Ovary (tissue), 3 donors: ENCODE data around the gene JPH4.

Experiments used
- EP300 ChIP-seq: sonication (generic); formaldehyde crosslinking; IDR thresholded peaks from one replicate; pipeline ENCODE4 v1.6.1; 2017; ENCODE audit warnings: antibody characterized with exemption
- POLR2A ChIP-seq: fragments of 450-650 bp; IDR thresholded peaks from one replicate; pipeline ENCODE4 v1.6.1; 2017; ENCODE audit warnings: antibody characterized with exemption, mild to moderate bottlenecking, moderate library complexity
- TF ChIP-seq, protein P1 (sequence below), 3 donors: fragments of 450-650 bp in 2 of 3; fragments of 200-600 bp in 1 of 3; IDR thresholded peaks; one replicate each; pipeline versions ENCODE4 v1.5.1 to v1.8.0; 2016 to 2022; ENCODE audit warnings: antibody characterized with exemption in 3 of 3, mild to moderate bottlenecking in 1 of 3
- donor health status: DM: no; HTN: no; CAD: no.

DNA sequence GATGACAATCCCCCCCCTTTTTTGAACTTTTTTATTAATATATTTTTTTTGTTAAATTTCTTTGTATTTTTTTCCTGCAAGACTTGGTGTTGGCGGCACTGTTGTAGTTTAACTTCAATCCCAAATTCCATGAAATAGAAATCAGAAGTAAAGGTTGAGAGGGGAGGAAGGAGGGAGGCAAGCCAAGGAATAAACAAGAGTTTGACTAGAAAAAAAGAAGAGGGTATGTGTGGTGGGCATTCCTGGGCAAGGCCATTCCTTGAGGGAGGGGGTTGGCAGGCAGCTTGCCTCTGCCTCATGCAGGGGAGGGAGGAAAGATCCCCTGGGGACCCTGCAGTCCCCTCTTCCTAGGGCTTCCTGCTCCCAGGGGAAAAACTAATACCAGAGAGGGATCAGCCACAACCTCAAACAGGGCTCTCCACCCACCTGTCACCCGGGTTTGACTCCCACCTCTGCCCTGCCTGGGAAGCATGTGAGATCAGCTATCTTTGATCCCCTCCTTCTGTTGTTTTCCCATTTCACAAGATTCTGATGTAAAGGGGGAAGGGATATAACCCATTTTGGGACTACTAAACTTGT lies 10.5 kb downstream of the JPH4 start:
- TF ChIP-seq, protein P1, sequence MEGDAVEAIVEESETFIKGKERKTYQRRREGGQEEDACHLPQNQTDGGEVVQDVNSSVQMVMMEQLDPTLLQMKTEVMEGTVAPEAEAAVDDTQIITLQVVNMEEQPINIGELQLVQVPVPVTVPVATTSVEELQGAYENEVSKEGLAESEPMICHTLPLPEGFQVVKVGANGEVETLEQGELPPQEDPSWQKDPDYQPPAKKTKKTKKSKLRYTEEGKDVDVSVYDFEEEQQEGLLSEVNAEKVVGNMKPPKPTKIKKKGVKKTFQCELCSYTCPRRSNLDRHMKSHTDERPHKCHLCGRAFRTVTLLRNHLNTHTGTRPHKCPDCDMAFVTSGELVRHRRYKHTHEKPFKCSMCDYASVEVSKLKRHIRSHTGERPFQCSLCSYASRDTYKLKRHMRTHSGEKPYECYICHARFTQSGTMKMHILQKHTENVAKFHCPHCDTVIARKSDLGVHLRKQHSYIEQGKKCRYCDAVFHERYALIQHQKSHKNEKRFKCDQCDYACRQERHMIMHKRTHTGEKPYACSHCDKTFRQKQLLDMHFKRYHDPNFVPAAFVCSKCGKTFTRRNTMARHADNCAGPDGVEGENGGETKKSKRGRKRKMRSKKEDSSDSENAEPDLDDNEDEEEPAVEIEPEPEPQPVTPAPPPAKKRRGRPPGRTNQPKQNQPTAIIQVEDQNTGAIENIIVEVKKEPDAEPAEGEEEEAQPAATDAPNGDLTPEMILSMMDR (IDR thresholded peaks at IDR 0.05): no peak
- no peak for TF ChIP-seq EP300
- no peak for TF ChIP-seq POLR2A
